Neural crest cell (in vitro differentiated cells): Measurements from ENCODE around the gene RYR2. TPM values are rescaled to one million over a fixed set of nuclear protein-coding genes. Genes with fewer than 3 reads are reported as not detected.
A peak's percentile ranks its signal among the peaks of the same experiment; 100 is the strongest.

Source experiments
- DNase-seq: peaks from one replicate; pipeline ENCODE4 v3.0.0; 2021; ENCODE audit warnings: low read depth, mixed read lengths, low spot score
- H3K27ac Mint-ChIP-seq: one replicate; pipeline ENCODE4 v1.8.0; 2021; ENCODE audit warnings: mild to moderate bottlenecking, mixed read lengths; ENCODE audit not compliant: unreplicated experiment
- H3K27me3 Mint-ChIP-seq: 2 replicates; pipeline ENCODE4 v1.8.0; 2021; ENCODE audit warnings: low read depth, mild to moderate bottlenecking, mixed read lengths
- H3K36me3 Mint-ChIP-seq: 2 replicates; pipeline ENCODE4 v1.8.0; 2021; ENCODE audit warnings: low read depth, mild to moderate bottlenecking, mixed read lengths
- H3K4me1 Mint-ChIP-seq: 2 replicates; pipeline ENCODE4 v1.8.0; 2021; ENCODE audit warnings: mixed read lengths
- H3K4me3 Mint-ChIP-seq: one replicate; pipeline ENCODE4 v1.8.0; 2021; ENCODE audit warnings: mild to moderate bottlenecking, mixed read lengths
- H3K9me3 Mint-ChIP-seq: 2 replicates; pipeline ENCODE4 v1.8.0; 2021; ENCODE audit warnings: mixed read lengths
- total RNA-seq: library from RNA; stranded (reverse); gene quantifications from 2 replicates; pipeline ENCODE4 v1.2.1, GENCODE V29; 2021
- TF ChIP-seq, protein P1 (sequence below): fragments of 200-600 bp; sonication (generic); conservative IDR thresholded peaks from 2 replicates; pipeline ENCODE4 v1.5.0; 2021; ENCODE audit warnings: antibody characterized with exemption, mild to moderate bottlenecking

RYR2 gene
- total RNA-seq, 1 donor from 2014 or later: 0.07 TPM

DNA sequence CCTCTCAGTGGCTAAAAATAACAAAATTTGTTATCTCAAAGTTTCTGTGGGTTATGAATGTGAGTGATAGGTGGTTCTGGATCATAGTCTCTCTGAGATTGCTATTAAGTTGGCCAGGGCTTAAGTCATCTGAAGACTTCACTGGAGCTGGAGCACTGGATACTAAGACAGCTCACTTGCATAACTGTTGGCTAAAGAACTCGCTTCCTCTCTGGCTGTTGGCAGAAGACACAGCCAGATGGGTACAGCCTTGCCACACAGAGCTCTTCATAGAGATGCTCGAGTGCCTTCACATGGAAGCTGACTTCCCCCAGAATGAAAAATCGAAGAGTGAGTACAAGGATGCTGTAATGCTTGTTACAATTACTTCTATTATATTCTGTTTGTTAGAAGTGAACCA is 514.9 kb downstream of the RYR2 start:
- Mint-ChIP-seq H3K36me3 (no peaks in the 10 kb centered on the region), H3K27me3 (peaks cover 14% of the 10 kb centered on the region), H3K4me1 (no peaks in the 10 kb centered on the region), H3K9me3 (no peaks in the 10 kb centered on the region), H3K4me3 (no peak overlapping the region), H3K27ac (no peak overlapping the region)
- TF ChIP-seq, protein P1, sequence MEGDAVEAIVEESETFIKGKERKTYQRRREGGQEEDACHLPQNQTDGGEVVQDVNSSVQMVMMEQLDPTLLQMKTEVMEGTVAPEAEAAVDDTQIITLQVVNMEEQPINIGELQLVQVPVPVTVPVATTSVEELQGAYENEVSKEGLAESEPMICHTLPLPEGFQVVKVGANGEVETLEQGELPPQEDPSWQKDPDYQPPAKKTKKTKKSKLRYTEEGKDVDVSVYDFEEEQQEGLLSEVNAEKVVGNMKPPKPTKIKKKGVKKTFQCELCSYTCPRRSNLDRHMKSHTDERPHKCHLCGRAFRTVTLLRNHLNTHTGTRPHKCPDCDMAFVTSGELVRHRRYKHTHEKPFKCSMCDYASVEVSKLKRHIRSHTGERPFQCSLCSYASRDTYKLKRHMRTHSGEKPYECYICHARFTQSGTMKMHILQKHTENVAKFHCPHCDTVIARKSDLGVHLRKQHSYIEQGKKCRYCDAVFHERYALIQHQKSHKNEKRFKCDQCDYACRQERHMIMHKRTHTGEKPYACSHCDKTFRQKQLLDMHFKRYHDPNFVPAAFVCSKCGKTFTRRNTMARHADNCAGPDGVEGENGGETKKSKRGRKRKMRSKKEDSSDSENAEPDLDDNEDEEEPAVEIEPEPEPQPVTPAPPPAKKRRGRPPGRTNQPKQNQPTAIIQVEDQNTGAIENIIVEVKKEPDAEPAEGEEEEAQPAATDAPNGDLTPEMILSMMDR: no peak
- DNase-seq: no peak

DNA sequence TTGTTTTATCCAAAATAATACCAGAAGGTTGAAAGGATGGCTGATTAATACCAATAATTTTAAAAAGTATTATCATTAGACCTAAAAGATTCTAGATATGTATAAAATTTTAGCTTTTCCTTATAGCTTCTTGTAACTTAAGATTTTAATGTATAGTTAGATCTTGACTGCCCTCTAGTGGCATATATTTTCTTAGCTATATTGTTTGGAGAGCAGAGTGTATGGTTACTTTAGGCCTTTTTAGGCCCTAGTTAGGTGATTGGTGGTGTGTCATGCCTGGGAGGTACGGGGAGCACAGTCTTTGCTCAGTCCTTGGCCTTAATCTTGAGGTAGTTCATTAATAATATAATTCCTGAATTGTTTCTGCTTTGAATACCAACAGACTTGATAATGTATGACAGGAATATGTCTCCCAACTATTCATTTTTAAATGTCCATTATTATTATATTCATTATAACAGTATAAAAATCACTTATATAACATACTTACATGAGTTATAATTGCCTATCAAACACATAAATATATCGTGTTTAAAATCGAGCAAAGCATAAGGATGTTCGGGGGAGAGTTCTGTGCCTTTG is 520.3 kb downstream of the RYR2 start:
- peak; percentile 10 for DNase-seq
- TF ChIP-seq, protein P1: peak; percentile 80
- Mint-ChIP-seq H3K27me3 (peaks cover 6% of the 10 kb centered on the region), H3K9me3 (no peaks in the 10 kb centered on the region), H3K4me1 (no peaks in the 10 kb centered on the region), H3K4me3 (no peak overlapping the region), H3K36me3 (no peaks in the 10 kb centered on the region), H3K27ac (no peak overlapping the region)

DNA sequence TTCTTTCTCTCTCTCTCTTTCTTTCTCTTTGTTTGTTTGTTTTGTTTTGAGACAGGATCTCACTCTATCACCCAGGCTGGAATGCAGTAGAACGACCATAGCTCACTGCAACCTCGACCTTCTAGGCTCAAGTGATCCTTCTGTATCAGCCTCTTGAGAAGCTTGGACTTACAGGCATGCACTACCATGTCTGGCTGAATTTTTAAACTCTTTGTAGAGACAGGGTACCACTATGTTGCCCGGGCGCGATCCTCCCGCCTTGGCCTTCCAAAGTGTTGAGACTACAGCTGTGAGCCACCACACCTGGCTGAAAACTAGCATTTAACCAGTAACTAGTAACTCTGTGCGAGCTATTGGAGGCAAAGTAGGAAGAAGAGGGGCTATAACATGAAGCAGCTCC is 523.3 kb downstream of the RYR2 start:
- H3K4me1 Mint-ChIP-seq: no peaks in the 10 kb centered on the region
- H3K9me3 Mint-ChIP-seq: no peaks in the 10 kb centered on the region
- no peak overlapping the region for H3K4me3 Mint-ChIP-seq
- peaks cover 3% of the 10 kb centered on the region for H3K27me3 Mint-ChIP-seq
- TF ChIP-seq, protein P1: no peak
- H3K27ac Mint-ChIP-seq: no peak overlapping the region
- H3K36me3 Mint-ChIP-seq: no peaks in the 10 kb centered on the region
- no peak for DNase-seq

DNA sequence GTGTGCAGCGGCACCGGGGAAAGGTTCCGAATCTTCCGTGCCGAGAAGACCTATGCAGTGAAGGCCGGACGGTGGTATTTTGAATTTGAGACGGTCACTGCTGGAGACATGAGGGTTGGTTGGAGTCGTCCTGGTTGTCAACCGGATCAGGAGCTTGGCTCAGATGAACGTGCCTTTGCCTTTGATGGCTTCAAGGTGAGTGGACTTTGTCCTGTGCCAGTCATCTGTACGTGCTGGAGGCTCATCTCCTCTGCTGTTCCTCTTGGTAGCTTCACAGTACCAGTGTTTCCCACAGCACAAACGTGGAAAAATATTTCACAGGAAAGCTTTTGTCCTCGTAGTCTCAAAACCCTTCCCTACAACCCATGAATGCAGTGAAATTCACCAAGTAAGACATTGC is 524.6 kb downstream of the RYR2 start:
- H3K4me3 Mint-ChIP-seq: no peak overlapping the region
- no peak for DNase-seq
- TF ChIP-seq, protein P1: no peak
- H3K4me1 Mint-ChIP-seq: no peaks in the 10 kb centered on the region
- H3K36me3 Mint-ChIP-seq: no peaks in the 10 kb centered on the region
- no peak overlapping the region for H3K27ac Mint-ChIP-seq
- no peaks in the 10 kb centered on the region for H3K9me3 Mint-ChIP-seq
- H3K27me3 Mint-ChIP-seq: no peaks in the 10 kb centered on the region

DNA sequence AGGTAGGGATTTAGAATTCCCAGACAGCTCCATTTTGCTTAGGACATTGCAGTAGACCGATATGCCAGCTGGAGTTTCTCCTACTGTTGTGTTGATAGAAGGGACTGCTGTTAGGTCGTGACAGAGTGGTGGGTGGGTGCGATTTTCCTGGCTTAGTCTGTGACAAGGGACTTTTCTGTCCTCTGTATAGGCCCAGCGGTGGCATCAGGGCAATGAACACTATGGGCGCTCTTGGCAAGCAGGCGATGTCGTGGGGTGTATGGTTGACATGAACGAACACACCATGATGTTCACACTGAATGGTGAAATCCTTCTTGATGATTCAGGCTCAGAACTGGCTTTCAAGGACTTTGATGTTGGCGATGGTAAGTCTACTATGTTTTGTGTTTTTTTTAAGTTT is 527.0 kb downstream of the RYR2 start:
- Mint-ChIP-seq H3K9me3 (no peaks in the 10 kb centered on the region), H3K4me3 (no peak overlapping the region), H3K27ac (no peak overlapping the region), H3K4me1 (no peaks in the 10 kb centered on the region), H3K36me3 (no peaks in the 10 kb centered on the region), H3K27me3 (no peaks in the 10 kb centered on the region)
- TF ChIP-seq, protein P1: no peak
- no peak for DNase-seq
